HUES6 (cell line): ENCODE measurements around the gene BCL2.

ENCODE experiments used
- H3K27ac ChIP-seq: 2 replicates; pipeline ENCODE4 v1.7.0; 2013; ENCODE audit warnings: low read depth, mild to moderate bottlenecking, low read length, inconsistent platforms
- H3K27me3 ChIP-seq: 2 replicates; pipeline ENCODE4 v1.6.1; 2013; ENCODE audit warnings: low read length; ENCODE audit not compliant: control insufficient read depth, insufficient read depth
- H3K36me3 ChIP-seq: 2 replicates; pipeline ENCODE4 v1.6.1; 2013; ENCODE audit warnings: low read length; ENCODE audit not compliant: control insufficient read depth, insufficient read depth
- H3K4me1 ChIP-seq: 2 replicates; pipeline ENCODE4 v1.6.1; 2013; ENCODE audit warnings: low read length; ENCODE audit not compliant: control insufficient read depth, insufficient read depth
- H3K4me3 ChIP-seq: 2 replicates; pipeline ENCODE4 v1.5.1; 2013; ENCODE audit warnings: low read depth, low read length
- H3K9ac ChIP-seq: one replicate; pipeline ENCODE4 v1.6.1; 2013; ENCODE audit warnings: mild to moderate bottlenecking, low read length
- H3K9me3 ChIP-seq: 2 replicates; pipeline ENCODE4 v1.6.1; 2013; ENCODE audit warnings: low read depth, low read length; ENCODE audit not compliant: control insufficient read depth, insufficient read depth

Gene BCL2

GRCh38 chr18:63346480-63347183 lies 27.1 kb upstream of the BCL2 start:
- H3K36me3 ChIP-seq = peaks cover 89% of the 10 kb centered on the region
- no peaks in the 10 kb centered on the region for H3K4me1 ChIP-seq
- H3K27me3 ChIP-seq = no peaks in the 10 kb centered on the region
- 0 out of 2 replicates have a peak overlapping the region, but pooled peaks have one; percentile 47 for H3K27ac ChIP-seq
- H3K9ac ChIP-seq = no peak overlapping the region
- no peak overlapping the region for H3K4me3 ChIP-seq
- no peaks in the 10 kb centered on the region for H3K9me3 ChIP-seq

GRCh38 chr18:63346031-63346430 lies 26.5 kb upstream of the BCL2 start:
- H3K27ac ChIP-seq = no peak overlapping the region
- H3K4me3 ChIP-seq = no peak overlapping the region
- H3K36me3 ChIP-seq = peaks cover 84% of the 10 kb centered on the region
- no peaks in the 10 kb centered on the region for H3K9me3 ChIP-seq
- no peaks in the 10 kb centered on the region for H3K4me1 ChIP-seq
- H3K9ac ChIP-seq = no peak overlapping the region
- H3K27me3 ChIP-seq = no peaks in the 10 kb centered on the region

GRCh38 chr18:63344918-63345317 lies 25.3 kb upstream of the BCL2 start:
- Histone ChIP-seq H3K27ac (no peak overlapping the region; the same call in 1 of the 2 replicates), H3K4me1 (peaks cover 9% of the 10 kb centered on the region), H3K27me3 (no peaks in the 10 kb centered on the region), H3K36me3 (peaks cover 80% of the 10 kb centered on the region), H3K9ac (no peak overlapping the region), H3K9me3 (no peaks in the 10 kb centered on the region), H3K4me3 (no peak overlapping the region)

GRCh38 chr18:63344263-63344662 lies 24.7 kb upstream of the BCL2 start:
- Histone ChIP-seq H3K36me3 (peaks cover 78% of the 10 kb centered on the region), H3K27ac (no peak overlapping the region)

GRCh38 chr18:63342206-63342605 lies 22.6 kb upstream of the BCL2 start:
- Histone ChIP-seq H3K27me3 (no peaks in the 10 kb centered on the region), H3K4me1 (peaks cover 9% of the 10 kb centered on the region), H3K27ac (no peak overlapping the region), H3K9ac (no peak overlapping the region), H3K9me3 (no peaks in the 10 kb centered on the region), H3K36me3 (peaks cover 79% of the 10 kb centered on the region), H3K4me3 (no peak overlapping the region)

More at GRCh38 chr18:63344263-63344662, 24.7 kb upstream of the BCL2 start:
- Histone ChIP-seq H3K9ac (no peak overlapping the region), H3K4me1 (peaks cover 9% of the 10 kb centered on the region), H3K9me3 (no peaks in the 10 kb centered on the region), H3K27me3 (no peaks in the 10 kb centered on the region), H3K4me3 (no peak overlapping the region)

- Histone ChIP-seq H3K9me3 (no peaks in the 10 kb centered on the region), H3K9ac (no peak overlapping the region), H3K4me1 (peaks cover 9% of the 10 kb centered on the region), H3K36me3 (peaks cover 77% of the 10 kb centered on the region), H3K4me3 (no peak overlapping the region), H3K27ac (peak overlapping the region; percentile 65; the same call in 1 of the 2 replicates), H3K27me3 (no peaks in the 10 kb centered on the region)
Measured at GRCh38 chr18:63339920-63340484, 20.4 kb upstream of the BCL2 start.

- no peak overlapping the region for H3K9ac ChIP-seq
- no peak overlapping the region for H3K27ac ChIP-seq
- no peak overlapping the region for H3K4me3 ChIP-seq
- H3K9me3 ChIP-seq = no peaks in the 10 kb centered on the region
- peaks cover 9% of the 10 kb centered on the region for H3K4me1 ChIP-seq
- peaks cover 76% of the 10 kb centered on the region for H3K36me3 ChIP-seq
- no peaks in the 10 kb centered on the region for H3K27me3 ChIP-seq
Measured at GRCh38 chr18:63336366-63337099, 17.0 kb upstream of the BCL2 start.

GRCh38 chr18:63331105-63331504 lies 11.5 kb upstream of the BCL2 start:
- Histone ChIP-seq H3K27me3 (no peaks in the 10 kb centered on the region), H3K9me3 (no peaks in the 10 kb centered on the region), H3K9ac (no peak overlapping the region), H3K27ac (no peak overlapping the region), H3K4me1 (no peaks in the 10 kb centered on the region), H3K4me3 (no peak overlapping the region), H3K36me3 (peaks cover 49% of the 10 kb centered on the region)

GRCh38 chr18:63329431-63330145 lies 10.0 kb upstream of the BCL2 start:
- H3K9ac ChIP-seq = no peak overlapping the region
- H3K36me3 ChIP-seq = peaks cover 36% of the 10 kb centered on the region
- no peak overlapping the region for H3K4me3 ChIP-seq

GRCh38 chr18:63326011-63326410 lies 6.4 kb upstream of the BCL2 start:
- Histone ChIP-seq H3K9ac (no peak overlapping the region), H3K9me3 (no peaks in the 10 kb centered on the region), H3K4me1 (peaks cover 7% of the 10 kb centered on the region), H3K27me3 (peaks cover 8% of the 10 kb centered on the region), H3K27ac (no peak overlapping the region), H3K36me3 (peaks cover 9% of the 10 kb centered on the region; the same call in 1 of the 2 replicates), H3K4me3 (no peak overlapping the region)

More at GRCh38 chr18:63329431-63330145, 10.0 kb upstream of the BCL2 start:
- Histone ChIP-seq H3K27me3 (no peaks in the 10 kb centered on the region), H3K9me3 (no peaks in the 10 kb centered on the region), H3K27ac (no peak overlapping the region), H3K4me1 (no peaks in the 10 kb centered on the region)
